Peyer's patch (tissue), 4 donors: ENCODE measurements around the gene MARF1. TPM values are rescaled to one million over a fixed set of nuclear protein-coding genes. Genes with fewer than 3 reads are reported as not detected.
A peak's percentile ranks its signal among the peaks of the same experiment; 100 is the strongest.

Experiments
- DNase-seq, 3 donors: peaks; one replicate each; pipeline ENCODE4 v3.0.0-alpha.2; 2017 to 2019
- H3K27ac ChIP-seq, 4 donors: fragments of 200-600 bp; sonication (generic); one replicate each; pipeline ENCODE4 v1.5.1; 2016 to 2019
- H3K27me3 ChIP-seq, 2 donors: fragments of 200-600 bp; sonication (generic); one replicate each; pipeline ENCODE4 v1.5.1; 2019
- H3K36me3 ChIP-seq, 3 donors: fragments of 200-600 bp; sonication (generic); one replicate each; pipeline ENCODE4 v1.5.1; 2016 to 2019
- H3K4me1 ChIP-seq, 4 donors: fragments of 200-600 bp; sonication (generic); one replicate each; pipeline ENCODE4 v1.5.1; 2016 to 2019
- H3K4me3 ChIP-seq, 4 donors: fragments of 200-600 bp; sonication (generic); 1 replicate in 3 of 4; 2 replicates in 1 of 4; pipeline ENCODE4 v1.5.1; 2016 to 2019; ENCODE audit warnings: mild to moderate bottlenecking in 1 of 4
- H3K9me3 ChIP-seq, 4 donors: fragments of 200-600 bp; sonication (generic); one replicate each; pipeline ENCODE4 v1.5.1; 2016 to 2019; ENCODE audit warnings: mild to moderate bottlenecking in 1 of 4
- CTCF ChIP-seq, 6 experiments: fragments of 450-650 bp in 4 of 6; fragments of 200-600 bp in 2 of 6; sonication (generic) in 1 of 6; IDR thresholded peaks; one replicate each; pipeline ENCODE4 v1.5.1; 2017 to 2019; ENCODE audit warnings: antibody characterized with exemption in 6 of 6, mild to moderate bottlenecking in 3 of 6, moderate library complexity in 1 of 6
- POLR2A ChIP-seq, 2 donors: fragments of 450-650 bp; IDR thresholded peaks; one replicate each; pipeline ENCODE4 v1.5.1; 2017; ENCODE audit warnings: antibody characterized with exemption in 2 of 2, mild to moderate bottlenecking in 2 of 2, moderate library complexity in 2 of 2
- total RNA-seq, 4 donors: library from RNA; depleted of rRNA; stranded (reverse); fragments of >200 nt; gene quantifications; one replicate each; pipeline ENCODE4 v1.1.0, GENCODE V29; 2016

The MARF1 gene
- total RNA-seq, 4 donors from 2014 or later: 39.1 to 74.3 (median 52.1) TPM

- Histone ChIP-seq H3K9me3 (no peaks in the 10 kb centered on the region), H3K27me3 (no peaks in the 10 kb centered on the region), H3K36me3 (peaks cover 0 to 34% (median 0%) of the 10 kb centered on the region in 3 donors), H3K4me3 (no peak overlapping the region), H3K27ac (peak overlapping the region in 1 of 4 donors; percentile 49), H3K4me1 (peaks cover 0 to 26% (median 11%) of the 10 kb centered on the region in 4 donors)
- TF ChIP-seq POLR2A (IDR thresholded peaks at IDR 0.05) (no peak), CTCF (IDR thresholded peaks at IDR 0.05) (no peak)
- DNase-seq: no peak
These were observed 49.7 kb downstream of the MARF1 start for GRCh38 chr16:15593235-15593634.

GRCh38 chr16:15592324-15592723, 50.6 kb downstream of the MARF1 start:
- Histone ChIP-seq H3K9me3 (no peaks in the 10 kb centered on the region), H3K4me1 (peaks cover 0 to 26% (median 11%) of the 10 kb centered on the region in 4 donors), H3K27me3 (no peaks in the 10 kb centered on the region), H3K36me3 (peaks cover 0 to 24% (median 0%) of the 10 kb centered on the region in 3 donors), H3K4me3 (no peak overlapping the region), H3K27ac (peak overlapping the region in 3 of 4 donors; percentile 18 to 49 (median 20))
- peak in 1 of 3 donors; percentile 27 for DNase-seq
- TF ChIP-seq POLR2A (IDR thresholded peaks at IDR 0.05) (no peak), CTCF (IDR thresholded peaks at IDR 0.05) (no peak)

GRCh38 chr16:15587152-15587825, 55.7 kb downstream of the MARF1 start:
- no peak overlapping the region for H3K27ac ChIP-seq
- H3K36me3 ChIP-seq: no peaks in the 10 kb centered on the region
- peaks cover 0 to 23% (median 10%) of the 10 kb centered on the region in 4 donors for H3K4me1 ChIP-seq
- H3K4me3 ChIP-seq: no peak overlapping the region
- H3K9me3 ChIP-seq: peaks cover 0 to 6% (median 0%) of the 10 kb centered on the region in 4 donors
- DNase-seq: no peak
- no peaks in the 10 kb centered on the region for H3K27me3 ChIP-seq
- TF ChIP-seq CTCF (IDR thresholded peaks at IDR 0.05) (no peak), POLR2A (IDR thresholded peaks at IDR 0.05) (no peak)

- no peaks in the 10 kb centered on the region for H3K27me3 ChIP-seq
- H3K4me1 ChIP-seq: peaks cover 0 to 21% (median 6%) of the 10 kb centered on the region in 4 donors
- TF ChIP-seq CTCF (IDR thresholded peaks at IDR 0.05) (no peak), POLR2A (IDR thresholded peaks at IDR 0.05) (no peak)
- H3K9me3 ChIP-seq: peaks cover 0 to 6% (median 0%) of the 10 kb centered on the region in 4 donors
- H3K36me3 ChIP-seq: no peaks in the 10 kb centered on the region
- H3K4me3 ChIP-seq: no peak overlapping the region
- DNase-seq: no peak
- no peak overlapping the region for H3K27ac ChIP-seq
These were observed 56.2 kb downstream of the MARF1 start for GRCh38 chr16:15586716-15587115.

- no peak overlapping the region for H3K4me3 ChIP-seq
- no peaks in the 10 kb centered on the region for H3K27me3 ChIP-seq
- TF ChIP-seq POLR2A (IDR thresholded peaks at IDR 0.05): no peak
- no peak for TF ChIP-seq CTCF (IDR thresholded peaks at IDR 0.05)
- H3K27ac ChIP-seq: no peak overlapping the region
- peaks cover 0 to 6% (median 0%) of the 10 kb centered on the region in 4 donors for H3K9me3 ChIP-seq
- no peak for DNase-seq
- peaks cover 0 to 18% (median 4%) of the 10 kb centered on the region in 4 donors for H3K4me1 ChIP-seq
- no peaks in the 10 kb centered on the region for H3K36me3 ChIP-seq
These were observed 57.0 kb downstream of the MARF1 start for GRCh38 chr16:15585956-15586355.
